ENCODE results near the gene STX2. TPM values are rescaled to one million over a fixed set of nuclear protein-coding genes. Genes with fewer than 3 reads are reported as not detected.

Gene STX2
- total RNA-seq, 2 experiments from 2014 or later: 13.1 to 16.2 TPM

GRCh38 chr12:130815028-130815741 is 23.9 kb downstream of the STX2 start:
- no peak for DNase-seq
- H3K27me3 Mint-ChIP-seq: no peaks in the 10 kb centered on the region
- no peak overlapping the region for H3K4me3 Mint-ChIP-seq
- ChIA-PET CTCF (interaction anchor here (0.8 to 0.9 kb wide), 2 partner anchors 12 to 39 kb away, joined by 3 read pairs; no protein-coding TSS in a partner anchor), POLR2A (no interaction called here)
- H3K4me1 Mint-ChIP-seq: peaks cover 6% of the 10 kb centered on the region
- no peak for ATAC-seq
- H3K36me3 Mint-ChIP-seq (ENCODE audit: low read depth): peaks cover 21% of the 10 kb centered on the region
- no peak overlapping the region for H3K27ac Mint-ChIP-seq
- no peaks in the 10 kb centered on the region for H3K9me3 Mint-ChIP-seq (ENCODE audit: low read depth)
- intact Hi-C loops (cut with DNase I, micrococcal nuclease): loop anchor here in 1 of 2 experiments (5.0 kb wide), 1 partner anchor 38 kb away; no protein-coding TSS in a partner anchor

GRCh38 chr12:130813949-130814348 is 25.1 kb downstream of the STX2 start:
- Mint-ChIP-seq H3K4me3 (no peak overlapping the region), H3K9me3 (ENCODE audit: low read depth) (no peaks in the 10 kb centered on the region), H3K27ac (no peak overlapping the region), H3K4me1 (peaks cover 6% of the 10 kb centered on the region), H3K27me3 (no peaks in the 10 kb centered on the region), H3K36me3 (ENCODE audit: low read depth) (peaks cover 24% of the 10 kb centered on the region)
- DNase-seq (no peak), ATAC-seq (no peak)
- ChIA-PET POLR2A (no interaction called here), CTCF (interaction anchor here (0.6 to 1.0 kb wide), 3 partner anchors 62 to 817 kb away, joined by 3 read pairs; no protein-coding TSS in a partner anchor)
- intact Hi-C loops (cut with DNase I, micrococcal nuclease): no loop called here

GRCh38 chr12:130813436-130813835 is 25.6 kb downstream of the STX2 start:
- H3K4me1 Mint-ChIP-seq: peaks cover 4% of the 10 kb centered on the region
- ATAC-seq: no peak
- no peaks in the 10 kb centered on the region for H3K9me3 Mint-ChIP-seq (ENCODE audit: low read depth)
- ChIA-PET CTCF (interaction anchor here (0.6 to 1.3 kb wide), 4 partner anchors 13 to 817 kb away, joined by 3 read pairs; no protein-coding TSS in a partner anchor), POLR2A (no interaction called here)
- DNase-seq: no peak
- H3K4me3 Mint-ChIP-seq: no peak overlapping the region
- intact Hi-C loops (cut with DNase I, micrococcal nuclease): no loop called here
- no peaks in the 10 kb centered on the region for H3K27me3 Mint-ChIP-seq
- H3K36me3 Mint-ChIP-seq (ENCODE audit: low read depth): peaks cover 24% of the 10 kb centered on the region
- H3K27ac Mint-ChIP-seq: no peak overlapping the region

DNA sequence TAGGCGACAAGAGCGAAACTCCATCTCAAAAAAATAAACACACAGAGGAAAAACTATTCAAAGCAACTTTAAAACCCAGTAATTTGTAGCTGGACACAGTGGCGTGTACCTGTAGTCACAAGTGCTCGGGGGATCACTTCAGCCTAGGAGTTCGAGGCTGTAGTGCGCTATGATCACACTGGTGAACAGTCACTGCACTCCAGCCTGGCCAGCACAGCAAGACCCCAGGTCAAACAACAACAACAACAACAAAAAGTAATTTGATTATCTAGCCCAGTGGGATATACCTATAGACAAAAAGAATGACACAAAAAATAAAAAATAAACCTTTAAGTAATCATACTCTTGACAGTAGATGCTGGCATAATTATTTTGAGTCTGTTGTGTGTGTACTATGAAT is 29.3 kb downstream of the STX2 start:
- intact Hi-C loops (cut with DNase I, micrococcal nuclease): no loop called here
- Mint-ChIP-seq H3K4me3 (no peak overlapping the region), H3K36me3 (ENCODE audit: low read depth) (peaks cover 54% of the 10 kb centered on the region), H3K4me1 (no peaks in the 10 kb centered on the region), H3K27me3 (no peaks in the 10 kb centered on the region), H3K27ac (no peak overlapping the region), H3K9me3 (ENCODE audit: low read depth) (no peaks in the 10 kb centered on the region)
- ChIA-PET POLR2A (no interaction called here), CTCF (no interaction called here)
- ATAC-seq: no peak
- DNase-seq: no peak

- H3K27me3 Mint-ChIP-seq: no peaks in the 10 kb centered on the region
- no peak overlapping the region for H3K27ac Mint-ChIP-seq
- POLR2A ChIA-PET: no interaction called here
- no peaks in the 10 kb centered on the region for H3K4me1 Mint-ChIP-seq
- no peaks in the 10 kb centered on the region for H3K9me3 Mint-ChIP-seq (ENCODE audit: low read depth)
- intact Hi-C loops (cut with DNase I, micrococcal nuclease): no loop called here
- CTCF ChIA-PET: interaction anchor here (1.1 kb wide), 1 partner anchor 68 kb away, joined by 3 read pairs; no protein-coding TSS in a partner anchor
- H3K36me3 Mint-ChIP-seq (ENCODE audit: low read depth): peaks cover 55% of the 10 kb centered on the region
- DNase-seq: no peak
- ATAC-seq: no peak
- no peak overlapping the region for H3K4me3 Mint-ChIP-seq
These were observed 31.7 kb downstream of the STX2 start for GRCh38 chr12:130807309-130807708.

GRCh38 chr12:130806574-130806973 is 32.5 kb downstream of the STX2 start:
- ATAC-seq (no peak), DNase-seq (no peak)
- Mint-ChIP-seq H3K27me3 (no peaks in the 10 kb centered on the region), H3K27ac (no peak overlapping the region), H3K4me1 (no peaks in the 10 kb centered on the region), H3K9me3 (ENCODE audit: low read depth) (no peaks in the 10 kb centered on the region), H3K36me3 (ENCODE audit: low read depth) (peaks cover 51% of the 10 kb centered on the region), H3K4me3 (no peak overlapping the region)
- intact Hi-C loops (cut with DNase I, micrococcal nuclease): no loop called here
- CTCF ChIA-PET: interaction anchor here (1.1 kb wide), 1 partner anchor 69 kb away, joined by 3 read pairs; no protein-coding TSS in a partner anchor
- POLR2A ChIA-PET: no interaction called here

DNA sequence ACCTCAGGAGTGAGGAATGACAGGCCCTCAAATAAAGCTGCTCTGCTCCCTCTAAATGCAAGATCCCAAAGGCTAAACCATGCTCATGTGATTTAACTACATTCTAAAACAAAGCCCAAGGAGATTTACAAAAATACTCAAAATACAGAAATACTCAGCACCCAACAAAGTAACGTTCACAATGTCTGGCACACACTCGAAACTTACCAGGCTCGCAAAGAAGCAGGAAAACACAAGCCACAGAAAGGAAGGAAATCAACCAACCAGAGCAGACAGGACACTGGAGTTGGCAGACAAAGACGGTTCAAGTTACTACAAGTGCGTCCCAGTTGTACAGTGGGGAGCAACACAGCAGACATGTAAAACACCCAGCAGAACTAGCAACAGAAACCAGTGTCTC is 33.4 kb downstream of the STX2 start:
- no peak overlapping the region for H3K27ac Mint-ChIP-seq
- ATAC-seq (no peak), DNase-seq (no peak)
- intact Hi-C loops (cut with DNase I, micrococcal nuclease): no loop called here
- H3K4me3 Mint-ChIP-seq: no peak overlapping the region
- peaks cover 1% of the 10 kb centered on the region for H3K4me1 Mint-ChIP-seq
- H3K9me3 Mint-ChIP-seq (ENCODE audit: low read depth): no peaks in the 10 kb centered on the region
- POLR2A ChIA-PET: no interaction called here
- H3K36me3 Mint-ChIP-seq (ENCODE audit: low read depth): peaks cover 51% of the 10 kb centered on the region
- no peaks in the 10 kb centered on the region for H3K27me3 Mint-ChIP-seq
- CTCF ChIA-PET: interaction anchor here (0.8 kb wide), 1 partner anchor 14 kb away, joined by 3 read pairs; no protein-coding TSS in a partner anchor

DNA sequence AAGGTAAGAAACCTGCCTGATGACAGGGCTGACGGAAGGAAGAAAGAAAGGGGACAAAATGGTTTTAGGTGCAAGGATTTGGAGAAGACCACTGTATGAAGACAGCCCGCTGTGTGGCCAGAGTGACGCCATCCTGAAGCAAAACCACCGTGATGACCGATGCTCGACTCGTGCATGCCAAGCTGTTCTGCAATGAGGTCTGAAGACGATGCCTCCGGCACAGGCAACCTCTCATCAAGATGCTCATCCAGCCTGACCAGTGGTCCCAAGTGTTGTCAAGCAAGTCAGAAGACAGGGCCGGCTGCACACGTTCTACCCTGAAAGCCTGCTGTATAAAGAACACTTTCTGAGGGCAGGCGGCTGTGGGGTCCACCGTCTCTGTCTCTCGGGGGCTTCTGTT is 34.8 kb downstream of the STX2 start:
- intact Hi-C loops (cut with DNase I, micrococcal nuclease): no loop called here
- Mint-ChIP-seq H3K36me3 (ENCODE audit: low read depth) (peaks cover 54% of the 10 kb centered on the region), H3K4me3 (no peak overlapping the region), H3K4me1 (peaks cover 3% of the 10 kb centered on the region), H3K27me3 (no peaks in the 10 kb centered on the region), H3K9me3 (ENCODE audit: low read depth) (no peaks in the 10 kb centered on the region), H3K27ac (no peak overlapping the region)
- ChIA-PET CTCF (no interaction called here), POLR2A (no interaction called here)
- DNase-seq (no peak), ATAC-seq (no peak)

- Mint-ChIP-seq H3K27me3 (no peaks in the 10 kb centered on the region), H3K36me3 (ENCODE audit: low read depth) (peaks cover 51% of the 10 kb centered on the region), H3K27ac (no peak overlapping the region), H3K4me1 (peaks cover 3% of the 10 kb centered on the region), H3K4me3 (no peak overlapping the region), H3K9me3 (ENCODE audit: low read depth) (no peaks in the 10 kb centered on the region)
- ChIA-PET CTCF (interaction anchor here (0.7 kb wide), 2 partner anchors 12 to 51 kb away, joined by 3 read pairs; no protein-coding TSS in a partner anchor), POLR2A (no interaction called here)
- intact Hi-C loops (cut with DNase I, micrococcal nuclease): no loop called here
- no peak for ATAC-seq
- no peak for DNase-seq
These were observed 35.3 kb downstream of the STX2 start for GRCh38 chr12:130803702-130804101.

- ATAC-seq (no peak), DNase-seq (no peak)
- H3K4me1 Mint-ChIP-seq: peaks cover 19% of the 10 kb centered on the region
- intact Hi-C loops (cut with DNase I, micrococcal nuclease): no loop called here
- peak overlapping the region; percentile 23 for H3K27ac Mint-ChIP-seq
- no peak overlapping the region for H3K4me3 Mint-ChIP-seq
- no peaks in the 10 kb centered on the region for H3K27me3 Mint-ChIP-seq
- ChIA-PET POLR2A (no interaction called here), CTCF (interaction anchor here (1.2 kb wide), 1 partner anchor 20 kb away, joined by 4 read pairs; no protein-coding TSS in a partner anchor)
- H3K9me3 Mint-ChIP-seq (ENCODE audit: low read depth): no peaks in the 10 kb centered on the region
- peaks cover 38% of the 10 kb centered on the region for H3K36me3 Mint-ChIP-seq (ENCODE audit: low read depth)
These were observed 38.7 kb downstream of the STX2 start for GRCh38 chr12:130800312-130800711.

DNA sequence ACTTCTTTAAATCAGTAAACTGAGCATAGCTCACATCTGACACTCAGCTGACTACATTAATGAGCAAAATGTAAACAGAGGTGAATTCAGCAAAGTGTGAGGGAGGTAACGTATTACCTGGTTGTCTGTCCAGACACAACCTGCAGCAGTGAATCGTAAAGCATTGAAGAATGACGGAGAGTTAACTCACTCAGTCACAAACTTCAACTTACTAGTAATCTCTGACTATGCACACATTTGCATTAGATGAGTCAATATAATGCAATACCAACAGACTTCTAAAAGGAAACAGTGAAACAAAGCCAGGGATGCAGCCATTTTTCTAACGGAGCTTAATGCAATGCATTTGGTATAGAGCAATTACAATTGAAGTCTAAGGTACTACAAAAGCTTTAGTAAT is 40.0 kb downstream of the STX2 start:
- intact Hi-C loops (cut with DNase I, micrococcal nuclease): loop anchor here in 1 of 2 experiments (5.0 kb wide), 1 partner anchor 37 kb away; no protein-coding TSS in a partner anchor
- POLR2A ChIA-PET: interaction anchor here (0.5 kb wide), 1 partner anchor 46 kb away, joined by 3 read pairs; no protein-coding TSS in a partner anchor
- Mint-ChIP-seq H3K27me3 (no peaks in the 10 kb centered on the region), H3K4me3 (no peak overlapping the region), H3K4me1 (peaks cover 19% of the 10 kb centered on the region), H3K9me3 (ENCODE audit: low read depth) (no peaks in the 10 kb centered on the region), H3K27ac (no peak overlapping the region), H3K36me3 (ENCODE audit: low read depth) (peaks cover 31% of the 10 kb centered on the region)
- CTCF ChIA-PET: interaction anchor here (0.5 kb wide), 1 partner anchor 72 kb away, joined by 4 read pairs; no protein-coding TSS in a partner anchor
- ATAC-seq (no peak), DNase-seq (no peak)
